OCI-LY3 (cell line): ENCODE measurements around the gene MSI2.
A peak's percentile ranks its signal among the peaks of the same experiment; 100 is the strongest.

ENCODE experiments used
- H2AFZ ChIP-seq: fragments of 200-600, 300-600 bp; shearing (Covaris generic); 2 replicates; pipeline ENCODE4 v1.6.0; 2014; ENCODE audit warnings: antibody characterized with exemption, low read depth, low read length
- H3K27ac ChIP-seq: fragments of 200-600, 300-600 bp; sonication (generic); 2 replicates; pipeline ENCODE4 v1.5.1; 2014; ENCODE audit warnings: mild to moderate bottlenecking, low read length, moderate library complexity, mixed read lengths
- H3K27me3 ChIP-seq: fragments of 200-600, 300-600 bp; sonication (generic); 2 replicates; pipeline ENCODE4 v1.6.1; 2014; ENCODE audit warnings: low read depth, low read length, mixed read lengths
- H3K36me3 ChIP-seq: fragments of 200-600, 300-600 bp; sonication (generic); replicated peaks from 2 replicates; pipeline ENCODE3; 2014; ENCODE audit warnings: low read depth, low read length, mixed read lengths
- H3K4me1 ChIP-seq: fragments of 300-600, 200-600 bp; sonication (generic); 2 replicates; pipeline ENCODE4 v1.6.1; 2014; ENCODE audit warnings: low read length, mixed read lengths
- H3K4me2 ChIP-seq: fragments of 200-600, 300-600 bp; sonication (generic); 2 replicates; pipeline ENCODE4 v1.6.1; 2014; ENCODE audit warnings: low read length, mixed read lengths
- H3K4me3 ChIP-seq: fragments of 300-600, 200-600 bp; sonication (generic); 2 replicates; pipeline ENCODE4 v1.5.1; 2014; ENCODE audit warnings: antibody characterized with exemption, mild to moderate bottlenecking, low read length, moderate library complexity
- H3K79me2 ChIP-seq: fragments of 300-600, 200-600 bp; shearing (Covaris generic); 2 replicates; pipeline ENCODE4 v1.6.1; 2014; ENCODE audit warnings: mild to moderate bottlenecking, low read length, mixed read lengths
- H3K9ac ChIP-seq: fragments of 300-600, 200-600 bp; shearing (Covaris generic); 2 replicates; pipeline ENCODE4 v1.6.0; 2014; ENCODE audit warnings: mild to moderate bottlenecking, low read length, moderate library complexity
- H3K9me3 ChIP-seq: fragments of 200-600, 300-600 bp; shearing (Covaris generic); 2 replicates; pipeline ENCODE4 v1.6.1; 2014; ENCODE audit warnings: low read length, mixed read lengths; ENCODE audit not compliant: insufficient read depth
- H4K20me1 ChIP-seq: fragments of 200-600, 300-600 bp; sonication (generic); 2 replicates; pipeline ENCODE4 v1.6.1; 2016; ENCODE audit warnings: low read length, mixed read lengths; ENCODE audit not compliant: insufficient read depth
- CTCF ChIP-seq: fragments of 200-600, 300-600 bp; sonication (generic); IDR thresholded peaks from 2 replicates; pipeline ENCODE4 v1.5.1; 2014; ENCODE audit warnings: antibody characterized with exemption, low read length, low read depth
- EZH2phosphoT487 ChIP-seq: fragments of 200-600 bp; shearing (Covaris generic); IDR thresholded peaks from 2 replicates; pipeline ENCODE4 v1.6.1; 2018; ENCODE audit warnings: antibody characterized with exemption, mixed run types, low read depth

MSI2 gene

DNA sequence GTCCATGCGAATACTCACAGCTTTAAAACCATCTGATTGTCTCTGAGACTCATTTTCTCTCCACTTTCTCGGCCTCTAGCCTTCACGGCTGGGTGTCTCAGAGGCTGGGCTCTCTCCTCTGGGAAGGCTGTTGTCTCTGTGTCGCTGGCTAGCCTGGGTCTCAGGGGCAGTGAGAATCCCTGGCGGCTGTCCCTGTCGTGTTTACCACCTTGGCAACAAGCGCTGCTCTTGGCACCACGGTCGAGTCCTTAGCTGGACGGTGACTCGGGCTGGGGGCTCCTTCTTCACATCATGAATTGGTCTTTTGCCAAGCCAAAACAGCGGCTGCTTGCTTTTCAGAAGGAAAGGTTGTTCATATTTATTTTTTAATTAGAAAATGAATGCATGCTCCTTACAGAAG, 81.1 kb downstream of the MSI2 start:
- Histone ChIP-seq H3K4me1 (peaks cover 17% of the 10 kb centered on the region), H2AFZ (no peak overlapping the region), H3K27ac (no peak overlapping the region), H3K4me3 (no peak overlapping the region), H3K36me3 (peaks cover 20% of the 10 kb centered on the region), H3K4me2 (no peak overlapping the region), H3K9ac (no peak overlapping the region), H3K79me2 (peaks cover 22% of the 10 kb centered on the region), H4K20me1 (peaks cover 69% of the 10 kb centered on the region), H3K27me3 (0 out of 2 replicates have a peak, but pooled peaks cover 2% of the 10 kb centered on the region), H3K9me3 (no peaks in the 10 kb centered on the region)
- no peak for TF ChIP-seq CTCF
- TF ChIP-seq EZH2phosphoT487, result no peak

DNA sequence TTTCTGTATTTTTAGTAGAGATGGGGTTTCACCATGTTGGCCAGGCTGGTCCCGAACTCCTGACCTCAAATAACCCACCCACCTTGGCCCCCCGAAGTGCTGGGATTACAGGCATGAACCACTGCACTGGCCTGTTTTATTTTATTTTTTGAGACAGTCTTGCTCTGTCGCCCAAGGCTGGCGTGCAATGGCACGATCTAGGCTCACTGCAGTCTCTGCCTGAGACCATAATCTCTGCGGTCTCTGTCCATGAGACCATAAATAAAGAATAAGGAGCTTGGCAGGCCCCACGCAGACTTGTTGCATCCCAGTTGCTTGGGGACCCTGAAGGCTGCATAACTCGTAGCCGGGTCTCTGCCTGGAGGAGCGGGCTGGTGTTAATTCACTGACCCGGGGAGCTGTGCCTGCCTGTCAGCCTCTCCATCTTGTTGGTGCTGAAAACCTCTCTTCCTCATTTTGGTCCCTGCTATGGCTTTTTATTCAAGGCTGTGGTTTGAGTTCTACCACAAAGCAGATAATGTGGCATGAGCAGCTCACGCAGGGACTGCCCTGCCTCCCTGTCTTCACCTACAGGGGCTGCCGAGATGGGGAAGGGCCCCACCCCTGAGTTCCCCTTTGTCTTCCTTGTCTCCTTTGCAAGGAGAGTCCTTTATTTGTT, 82.1 kb downstream of the MSI2 start:
- Histone ChIP-seq H3K4me3 (peak overlapping the region; percentile 56), H3K4me2 (peak overlapping the region; percentile 86), H3K27ac (no peak overlapping the region), H4K20me1 (peaks cover 76% of the 10 kb centered on the region), H2AFZ (no peak overlapping the region), H3K4me1 (peaks cover 17% of the 10 kb centered on the region), H3K9ac (no peak overlapping the region), H3K27me3 (0 out of 2 replicates have a peak, but pooled peaks cover 2% of the 10 kb centered on the region), H3K36me3 (peaks cover 20% of the 10 kb centered on the region), H3K79me2 (peaks cover 22% of the 10 kb centered on the region), H3K9me3 (no peaks in the 10 kb centered on the region)
- no peak for TF ChIP-seq EZH2phosphoT487

DNA sequence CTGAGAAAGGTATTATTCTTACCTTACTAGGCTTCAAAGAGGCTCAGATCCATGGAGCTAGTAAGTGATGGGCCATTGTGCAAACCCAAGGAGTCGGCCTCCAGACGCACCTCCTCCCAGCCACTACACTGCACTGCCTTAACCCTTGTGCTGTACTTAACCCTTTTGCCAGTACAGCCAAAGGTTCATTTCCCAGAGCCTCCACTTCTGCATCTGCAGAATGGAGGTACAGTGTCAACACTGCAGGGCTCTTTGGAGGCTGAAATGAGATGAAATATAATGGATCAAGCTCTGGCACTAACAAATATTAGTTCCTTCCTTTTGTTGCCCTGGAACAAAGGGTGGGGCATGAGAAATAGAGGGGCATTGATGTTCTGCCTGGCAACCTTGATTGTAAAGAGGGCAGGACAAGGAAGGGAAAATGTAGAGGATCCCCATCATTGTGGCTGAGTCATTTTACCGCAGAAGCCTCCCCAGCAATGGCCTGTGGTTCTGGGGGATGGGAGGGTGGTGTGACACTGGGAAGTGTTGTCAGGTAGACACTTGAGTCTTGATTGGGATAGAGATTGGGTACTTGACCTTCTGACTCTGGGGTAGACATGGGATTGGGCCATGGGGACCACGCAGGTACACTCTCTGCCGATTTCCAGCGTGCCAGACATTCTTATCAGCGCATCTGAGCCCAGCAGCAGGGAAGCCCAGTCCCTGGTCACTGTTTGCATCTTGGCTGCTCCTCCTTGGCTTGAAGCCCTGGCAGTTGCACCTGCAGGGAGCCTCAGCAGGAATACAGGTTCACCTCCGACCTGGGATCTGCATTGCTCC, 84.0 kb downstream of the MSI2 start:
- H3K9ac ChIP-seq, result no peak overlapping the region
- H3K79me2 ChIP-seq, result peaks cover 26% of the 10 kb centered on the region
- no peak overlapping the region for H2AFZ ChIP-seq
- H3K36me3 ChIP-seq, result peaks cover 20% of the 10 kb centered on the region
- H3K4me2 ChIP-seq, result no peak overlapping the region
- no peaks in the 10 kb centered on the region for H3K9me3 ChIP-seq
- no peak overlapping the region for H3K27ac ChIP-seq
- no peak overlapping the region for H3K4me3 ChIP-seq
- 0 out of 2 replicates have a peak, but pooled peaks cover 2% of the 10 kb centered on the region for H3K27me3 ChIP-seq
- TF ChIP-seq CTCF (no peak), EZH2phosphoT487 (no peak)
- H3K4me1 ChIP-seq, result peaks cover 17% of the 10 kb centered on the region
- peaks cover 72% of the 10 kb centered on the region for H4K20me1 ChIP-seq

GRCh38 chr17:57341611-57342540, 85.6 kb downstream of the MSI2 start:
- H3K9me3 ChIP-seq, result no peaks in the 10 kb centered on the region
- H3K36me3 ChIP-seq, result peaks cover 18% of the 10 kb centered on the region
- H2AFZ ChIP-seq, result no peak overlapping the region
- H3K4me3 ChIP-seq, result no peak overlapping the region
- no peak overlapping the region for H3K27ac ChIP-seq
- H4K20me1 ChIP-seq, result peaks cover 61% of the 10 kb centered on the region
- peaks cover 24% of the 10 kb centered on the region for H3K79me2 ChIP-seq
- no peak overlapping the region for H3K9ac ChIP-seq
- H3K4me1 ChIP-seq, result peaks cover 17% of the 10 kb centered on the region
- H3K27me3 ChIP-seq, result 0 out of 2 replicates have a peak, but pooled peaks cover 2% of the 10 kb centered on the region
- no peak overlapping the region for H3K4me2 ChIP-seq
- TF ChIP-seq CTCF, result no peak
- no peak for TF ChIP-seq EZH2phosphoT487
